SKM-1 (cell line): Measurements from ENCODE around the gene RNF13.
"Not testable (repeated sequence)": the region's sequence is repeated elsewhere in the genome, so short reads cannot be mapped to it uniquely, and the experiment has no call there.

Experiments used
- DNase-seq: peaks from one replicate; lab custom pipeline; 2025; ENCODE audit not compliant: unreplicated experiment; lab: John Stamatoyannopoulos, UW

Gene RNF13

GRCh38 chr3:149943966-149944365, 131.0 kb downstream of the RNF13 start:
- not testable (repeated sequence) for DNase-seq

DNA sequence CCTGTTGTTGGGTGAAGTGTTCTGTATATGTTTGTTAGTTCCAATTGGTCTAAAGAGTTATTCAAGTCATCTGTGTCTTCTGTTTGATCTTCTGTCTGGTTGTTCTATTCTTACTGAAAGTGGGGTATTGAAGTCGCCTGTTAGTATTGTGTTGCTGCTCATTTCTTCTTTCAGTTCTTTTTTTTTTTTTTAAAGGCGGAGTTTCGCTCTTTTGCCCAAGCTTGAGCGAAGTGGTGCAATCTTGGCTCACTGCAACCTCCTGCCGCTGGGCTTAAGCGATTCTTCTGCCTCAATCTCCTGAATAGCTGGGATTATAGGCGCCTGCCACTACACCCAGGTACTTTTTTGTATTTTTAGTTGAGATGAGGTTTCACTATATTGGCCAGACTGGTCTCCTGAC, 134.2 kb downstream of the RNF13 start:
- no peak for DNase-seq

DNA sequence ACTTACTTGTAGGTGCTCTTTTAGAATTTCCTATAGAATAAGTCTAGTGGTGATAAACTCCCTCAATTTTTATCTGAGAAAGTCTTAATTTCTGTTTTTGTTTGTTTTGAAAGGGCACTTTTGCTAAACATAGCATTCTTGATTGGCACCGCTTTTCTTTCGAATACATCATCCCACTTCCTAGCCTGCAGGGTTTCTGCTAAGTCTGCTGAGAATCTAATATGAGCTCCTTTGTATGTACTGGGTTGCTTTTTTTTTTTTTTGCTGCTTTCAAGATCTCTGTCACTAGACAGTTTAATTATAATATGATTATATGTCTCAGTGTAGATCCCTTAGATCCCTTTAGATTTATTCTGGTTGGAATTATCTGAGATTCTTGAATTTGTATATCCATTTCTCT, 136.2 kb downstream of the RNF13 start:
- no peak for DNase-seq

DNA sequence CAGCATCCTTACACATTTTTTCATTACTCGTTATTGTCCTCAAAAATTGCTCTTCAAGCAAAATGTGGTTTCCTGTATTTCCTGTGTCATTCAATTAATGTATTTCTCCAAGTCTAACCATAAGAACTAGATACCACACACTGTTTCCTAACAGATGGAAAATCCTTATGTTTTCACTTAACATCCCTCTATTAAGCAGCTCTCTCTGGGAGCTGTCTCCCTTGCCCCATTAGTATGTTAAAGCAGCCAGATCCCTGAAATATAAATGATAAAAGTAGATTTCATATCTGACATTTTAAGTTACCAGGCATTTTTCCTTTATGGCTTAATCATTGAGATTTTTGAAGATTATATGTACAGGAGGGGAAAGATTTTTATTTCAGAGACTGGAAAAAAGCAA, 141.8 kb downstream of the RNF13 start:
- no peak for DNase-seq

- DNase-seq, result no peak
These were observed 142.4 kb downstream of the RNF13 start for GRCh38 chr3:149955449-149955848.

GRCh38 chr3:149957361-149958125, 144.5 kb downstream of the RNF13 start:
- no peak for DNase-seq

GRCh38 chr3:149958171-149958796, 145.3 kb downstream of the RNF13 start:
- DNase-seq, result no peak

GRCh38 chr3:149959443-149959842, 146.4 kb downstream of the RNF13 start:
- DNase-seq, result no peak

DNA sequence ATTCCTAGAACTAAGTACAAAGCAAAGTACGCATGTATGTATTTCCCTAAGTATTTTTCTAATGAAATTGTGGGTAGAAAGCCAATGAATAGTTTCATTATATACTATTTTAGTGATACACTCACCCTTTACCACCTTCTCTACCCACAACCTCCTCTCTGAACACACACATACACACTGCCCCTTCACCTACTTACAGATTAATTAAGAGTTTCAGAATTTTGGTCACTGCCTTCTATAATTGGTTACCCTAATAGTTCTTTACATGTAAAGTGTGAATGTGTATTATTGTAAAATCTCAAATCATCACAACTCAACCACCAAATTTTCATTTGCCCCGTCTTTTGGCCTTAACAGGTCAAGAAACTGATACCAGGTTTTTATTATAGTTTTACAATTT, 150.5 kb downstream of the RNF13 start:
- no peak for DNase-seq

GRCh38 chr3:149964291-149964690, 151.3 kb downstream of the RNF13 start:
- no peak for DNase-seq

DNA sequence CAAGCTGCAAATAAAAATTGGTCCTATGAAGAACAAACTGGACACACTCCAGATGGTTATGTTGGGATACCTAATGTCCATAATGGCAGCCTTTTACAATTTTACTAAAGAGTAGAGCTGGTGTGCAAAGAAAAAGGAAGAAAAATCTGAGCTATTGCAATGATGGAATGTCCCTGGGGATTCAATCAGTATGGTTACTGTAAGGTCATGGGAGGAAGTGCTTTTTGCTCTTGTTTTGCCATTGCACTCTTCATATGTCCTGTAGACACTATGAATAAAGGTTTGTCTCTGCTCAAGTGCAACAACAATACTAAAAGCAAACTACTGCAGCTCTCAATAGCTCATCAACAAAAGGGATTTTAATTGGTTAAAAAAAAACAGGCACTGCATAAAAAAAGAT, 152.3 kb downstream of the RNF13 start:
- DNase-seq, result no peak

DNA sequence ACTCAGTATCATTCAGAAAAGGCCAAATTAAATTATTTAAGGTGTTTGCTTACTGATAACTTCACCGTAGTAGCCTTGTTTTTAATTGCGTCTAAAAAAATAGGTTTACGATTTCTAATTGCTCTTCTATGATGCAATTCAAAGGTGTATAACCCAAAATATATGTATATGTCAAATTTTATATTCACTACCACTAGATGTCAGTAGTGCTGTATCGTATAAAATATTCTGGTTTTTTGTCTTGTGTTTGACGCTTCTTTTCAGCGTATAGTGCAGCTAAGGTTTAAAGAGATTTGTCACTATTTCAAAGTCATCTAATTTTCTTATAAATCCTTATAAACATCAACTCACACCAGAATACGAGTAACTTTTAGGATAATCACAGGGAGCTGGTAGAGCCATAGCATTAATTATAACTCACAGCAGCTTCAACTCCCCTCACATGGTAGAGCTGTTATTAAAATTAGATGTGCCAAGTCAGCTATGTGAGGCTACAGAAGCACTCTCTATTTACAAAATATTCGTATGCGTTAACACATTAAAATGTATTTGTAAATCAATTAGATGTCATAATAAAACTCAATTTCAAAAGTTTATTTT, 154.2 kb downstream of the RNF13 start:
- no peak for DNase-seq

DNA sequence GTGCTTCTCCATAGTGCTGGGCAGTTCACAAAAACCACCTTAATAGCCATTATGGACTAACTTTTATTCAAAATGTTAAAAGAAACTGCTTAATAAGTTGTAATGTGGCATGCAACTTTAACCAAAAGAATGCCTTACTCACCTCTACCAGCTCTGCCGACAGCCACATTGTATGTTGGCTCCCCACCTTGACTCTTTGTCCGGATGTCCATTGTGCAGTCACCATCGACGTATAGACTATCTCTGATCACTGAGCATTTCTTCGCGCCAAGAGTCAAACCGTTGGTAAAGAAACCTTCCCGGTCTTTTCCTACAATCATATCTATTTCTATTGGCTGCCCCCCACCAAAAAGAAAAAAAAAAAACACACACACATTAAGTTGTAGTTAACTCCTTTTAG, 155.2 kb downstream of the RNF13 start:
- no peak for DNase-seq

- no peak for DNase-seq
These were observed 156.3 kb downstream of the RNF13 start for GRCh38 chr3:149969110-149969939.

DNA sequence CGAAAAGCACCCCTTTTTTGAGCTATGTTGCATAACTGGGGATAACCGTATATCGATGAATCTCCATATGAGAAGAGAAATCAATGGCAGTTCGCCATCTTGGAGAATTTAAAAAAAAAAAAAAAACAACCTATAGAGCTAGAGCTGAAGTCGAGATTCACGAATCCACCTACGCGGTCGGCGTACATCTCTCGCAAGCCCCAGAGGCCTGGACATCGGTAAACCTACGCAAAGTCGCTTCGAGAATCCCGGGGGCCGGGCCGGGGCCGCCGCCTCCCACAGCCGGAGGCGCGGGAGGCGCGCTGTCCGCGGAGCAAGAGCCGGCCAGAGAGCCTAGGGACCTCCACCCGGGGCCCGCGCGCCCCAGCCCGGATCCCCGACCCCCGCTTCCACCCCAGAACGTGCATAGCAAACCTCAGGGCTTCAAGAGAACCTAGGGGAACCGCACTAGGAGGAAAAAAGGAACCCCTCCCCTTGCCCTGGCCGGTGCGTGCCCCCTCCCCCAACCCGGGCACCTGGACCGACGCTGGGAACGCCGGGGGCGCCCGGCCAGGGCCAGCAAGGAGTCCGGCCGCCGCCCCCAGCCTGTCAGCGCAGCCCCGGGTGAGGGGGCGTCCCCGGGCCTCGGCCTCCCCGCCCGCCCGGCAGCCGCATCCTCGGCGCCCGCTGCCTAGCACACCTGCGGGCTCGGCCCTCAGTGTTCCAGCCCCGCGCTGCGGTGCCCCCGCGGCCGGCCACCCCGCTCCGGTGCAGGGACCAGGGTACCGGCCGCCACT, 157.1 kb downstream of the RNF13 start:
- no peak for DNase-seq

DNA sequence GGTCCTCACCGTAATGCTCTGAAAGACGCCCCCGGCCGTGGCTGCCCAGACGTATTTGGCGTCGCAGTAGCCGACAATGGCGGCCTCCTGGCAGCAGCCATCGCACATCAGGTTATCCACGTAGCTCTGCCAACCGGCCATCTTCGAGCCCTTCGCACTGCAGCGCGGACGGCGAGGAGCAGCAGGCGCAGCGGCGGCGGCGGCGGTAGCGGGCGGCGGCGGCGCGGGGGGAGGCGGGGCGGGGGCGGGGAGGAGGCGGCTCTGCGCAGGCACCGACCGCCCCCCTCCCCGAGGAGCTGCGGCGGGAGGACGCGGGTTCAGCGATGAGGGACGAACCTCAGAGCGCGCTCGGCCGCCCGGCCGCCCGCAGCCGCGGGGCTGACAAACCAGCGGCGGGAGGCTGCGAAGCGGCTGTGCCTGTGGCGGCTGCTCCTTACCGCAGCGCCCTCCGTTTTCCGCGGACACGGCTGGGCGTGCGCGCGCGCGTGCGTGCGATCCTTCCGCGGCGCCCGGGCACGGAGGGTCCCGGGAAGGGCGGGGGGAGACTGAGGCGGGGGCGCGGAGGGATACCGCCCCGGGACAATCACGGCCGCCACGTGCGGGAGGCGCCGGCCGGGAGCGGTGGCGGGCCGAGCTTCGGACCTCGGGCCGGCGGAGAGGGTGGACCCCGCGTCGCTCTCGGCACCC, 157.8 kb downstream of the RNF13 start, which contains the start of gene PFN2:
PFN2 (minus strand) TSS at position 180 of the 687 bp plus-strand sequence; CDS start at position 141, 39 bp downstream.
- DNase-seq, result no peak

- DNase-seq, result no peak
These were observed 158.5 kb downstream of the RNF13 start for GRCh38 chr3:149971403-149972075.

DNA sequence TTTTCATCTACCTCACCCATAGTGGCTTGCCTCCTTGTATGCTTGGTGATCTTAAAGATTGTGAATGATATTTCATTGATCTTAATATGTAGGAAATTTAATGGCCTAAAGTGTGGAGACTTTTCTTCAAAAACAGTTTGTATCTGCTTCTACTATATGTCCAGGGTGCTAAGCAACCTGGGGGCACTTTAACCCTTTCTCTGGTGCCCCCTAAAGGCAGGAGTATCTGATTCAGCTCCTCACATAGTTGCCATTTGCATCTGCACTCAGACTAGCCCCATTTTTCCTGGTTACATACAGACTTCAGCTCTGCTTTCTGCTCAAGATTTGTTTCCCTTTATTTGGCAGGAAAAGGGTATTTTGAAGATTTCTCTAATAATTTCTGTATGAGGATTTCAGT, 162.9 kb downstream of the RNF13 start:
- no peak for DNase-seq

GRCh38 chr3:149977386-149977785, 164.4 kb downstream of the RNF13 start:
- DNase-seq, result no peak
